Hematopoietic multipotent progenitor cell treated with erythropoietin and hydrocortisone succinate and interleukin-3 and kit ligand, for 4 days (in vitro differentiated cells): ENCODE measurements around the gene RABL2A.
A peak's percentile ranks its signal among the peaks of the same experiment; 100 is the strongest.
"Not testable (repeated sequence)": the region's sequence is repeated elsewhere in the genome, so short reads cannot be mapped to it uniquely, and the experiment has no call there.

Source experiments
- DNase-seq: peaks from one replicate; pipeline ENCODE4 v3.0.0-alpha.2; 2015

RABL2A gene

GRCh38 chr2:113621002-113621401 is 6.1 kb upstream of the RABL2A start:
- DNase-seq = not testable (repeated sequence)

GRCh38 chr2:113625906-113626305 is 1.2 kb upstream of the RABL2A start:
- not testable (repeated sequence) for DNase-seq

- DNase-seq = not testable (repeated sequence)
These were observed 5.8 kb downstream of the RABL2A start for GRCh38 chr2:113632849-113633345.

GRCh38 chr2:113635358-113635757 is 8.3 kb downstream of the RABL2A start:
- not testable (repeated sequence) for DNase-seq

GRCh38 chr2:113636226-113636625 is 9.2 kb downstream of the RABL2A start:
- DNase-seq = not testable (repeated sequence)

- not testable (repeated sequence) for DNase-seq
These were observed 11.0 kb downstream of the RABL2A start for GRCh38 chr2:113638084-113638483.

- not testable (repeated sequence) for DNase-seq
These were observed 19.2 kb downstream of the RABL2A start for GRCh38 chr2:113646217-113646616.

- not testable (repeated sequence) for DNase-seq
These were observed 24.1 kb downstream of the RABL2A start for GRCh38 chr2:113650834-113651815.

- not testable (repeated sequence) for DNase-seq
These were observed 25.5 kb downstream of the RABL2A start for GRCh38 chr2:113652599-113652998.

- DNase-seq = not testable (repeated sequence)
These were observed 29.1 kb downstream of the RABL2A start for GRCh38 chr2:113656031-113656624.

GRCh38 chr2:113657735-113658134 is 30.7 kb downstream of the RABL2A start:
- DNase-seq = not testable (repeated sequence)

GRCh38 chr2:113663285-113664060 is 36.4 kb downstream of the RABL2A start:
- DNase-seq = not testable (repeated sequence)

GRCh38 chr2:113664761-113665533 is 37.9 kb downstream of the RABL2A start:
- DNase-seq = not testable (repeated sequence)

GRCh38 chr2:113669013-113669412 is 41.9 kb downstream of the RABL2A start:
- not testable (repeated sequence) for DNase-seq

GRCh38 chr2:113672326-113672932 is 45.4 kb downstream of the RABL2A start:
- peak; percentile 38 for DNase-seq

GRCh38 chr2:113675875-113676274 is 48.8 kb downstream of the RABL2A start:
- DNase-seq = no peak

- no peak for DNase-seq
These were observed 49.7 kb downstream of the RABL2A start for GRCh38 chr2:113676623-113677266.

GRCh38 chr2:113677330-113677729 is 50.3 kb downstream of the RABL2A start:
- DNase-seq = peak; percentile 46

GRCh38 chr2:113679457-113679856 is 52.4 kb downstream of the RABL2A start:
- no peak for DNase-seq

GRCh38 chr2:113685471-113685870 is 58.4 kb downstream of the RABL2A start:
- DNase-seq = no peak

- DNase-seq = no peak
These were observed 59.5 kb downstream of the RABL2A start for GRCh38 chr2:113686537-113686936.
